Measurements from ENCODE around the gene DGKQ. TPM values are rescaled to one million over a fixed set of nuclear protein-coding genes. Genes with fewer than 3 reads are reported as not detected.

DGKQ gene
- total and polyA plus RNA-seq, 2 of the 8 experiments (the other 6 are each of a cell fraction or from before 2014, with no cell fraction given) = 7.3 to 9.7 TPM

- no peak for FAIRE-seq
- no peaks in the 10 kb centered on the region for H3K9me3 ChIP-seq (ENCODE audit: insufficient read depth in 2 of 2, low read depth in 1 of 2, low read length in 1 of 2)
- H3K27ac ChIP-seq (ENCODE audit: low read depth, low read length) = no peak overlapping the region
- no peak overlapping the region for H3K4ac ChIP-seq (replicated peaks; ENCODE audit: insufficient read length, low read depth, low read length)
- peaks cover 18% of the 10 kb centered on the region; the same call in 1 of the 2 replicates for H3K23me2 ChIP-seq (ENCODE audit: low read depth, low read length)
- no peak overlapping the region for H3K18ac ChIP-seq (ENCODE audit: extremely low read depth, low read length)
- DNase-seq (ENCODE audit: low read depth in 1 of 2, low spot score in 2 of 2) = no peak
- no peaks in the 10 kb centered on the region for H3K36me3 ChIP-seq (ENCODE audit: control insufficient read depth in 2 of 4, insufficient read depth in 4 of 4, low read length in 3 of 4)
- H2BK12ac ChIP-seq (ENCODE audit: low read depth, low read length) = no peak overlapping the region
- no peak overlapping the region for H2AFZ ChIP-seq (ENCODE audit: low read length)
- H3K27me3 ChIP-seq (replicated peaks in 1 of 4; ENCODE audit: control insufficient read depth in 3 of 4, extremely low read depth in 1 of 4, insufficient read depth in 3 of 4, low read length in 3 of 4) = peaks cover 21 to 42% (median 38%) of the 10 kb centered on the region in 4 experiments
- peaks cover 3 to 20% of the 10 kb centered on the region in 2 experiments for H4K20me1 ChIP-seq (replicated peaks in 1 of 2; ENCODE audit: control insufficient read depth in 1 of 2, insufficient read depth in 2 of 2, low read length in 2 of 2)
- no peak overlapping the region for H3K14ac ChIP-seq (ENCODE audit: insufficient read length)
- 2% methylated on average over 15 of the region's 69 CpGs; no CpG with 5 or more reads in 1 of the 2 experiments for WGBS, 2 experiments (ENCODE audit: extremely low coverage in 1 of 2, insufficient coverage in 1 of 2, insufficient read length in 1 of 2, insufficient replicate concordance in 2 of 2, low coverage in 1 of 2, low lambda C conversion rate in 2 of 2, missing lambda C conversion rate in 1 of 2)
- no peak overlapping the region for H2BK5ac ChIP-seq (ENCODE audit: low read depth, low read length)
- POLR2A ChIA-PET (ENCODE audit: partially characterized antibody) = no interaction called here
- no peak overlapping the region for H2AK5ac ChIP-seq (ENCODE audit: low read depth, low read length)
- no peak overlapping the region for H3K23ac ChIP-seq (ENCODE audit: insufficient read length)
- H3K56ac ChIP-seq (replicated peaks; ENCODE audit: insufficient read length, low read depth, low read length) = no peak overlapping the region
- H2BK15ac ChIP-seq (ENCODE audit: low read length) = no peak overlapping the region
- H2BK120ac ChIP-seq (replicated peaks; ENCODE audit: low read depth, low read length) = no peak overlapping the region
- CTCF ChIA-PET (ENCODE audit: partially characterized antibody) = interaction anchor here (1.0 kb wide), 1 partner anchor 39 kb away, joined by 3 read pairs; no protein-coding TSS in a partner anchor
- peaks cover 0 to 14% (median 10%) of the 10 kb centered on the region in 4 experiments; a peak in 6 of 7 replicates for H3K4me1 ChIP-seq (replicated peaks in 1 of 4; ENCODE audit: control insufficient read depth in 3 of 4, insufficient read depth in 4 of 4, low read length in 3 of 4)
- H3K9ac ChIP-seq (replicated peaks in 1 of 4; ENCODE audit: extremely low read depth in 1 of 4, low read depth in 3 of 4, low read length in 3 of 4) = peak overlapping the region in 1 of 4 experiments; percentile 44; a peak in 1 of 7 replicates
- no peaks in the 10 kb centered on the region for H3K79me2 ChIP-seq (ENCODE audit: control insufficient read depth in 1 of 2, insufficient read depth in 2 of 2, low read length in 2 of 2)
- H3K4me3 ChIP-seq (ENCODE audit: extremely low read depth in 1 of 4, insufficient read depth in 2 of 4, low read depth in 3 of 4, low read length in 4 of 4) = peak overlapping the region; percentile 35 to 72 (median 36); a peak in 6 of 8 replicates
- 0 out of 2 replicates have a peak overlapping the region, but pooled peaks have one; percentile 71 for H4K8ac ChIP-seq (ENCODE audit: extremely low read depth, insufficient read depth, low read length)
- peaks cover 2% of the 10 kb centered on the region; the same call in 1 of the 2 replicates for H3K79me1 ChIP-seq (ENCODE audit: low read depth, low read length)
- H3K4me2 ChIP-seq (ENCODE audit: insufficient read depth in 1 of 2, low read depth in 2 of 2, low read length in 2 of 2) = peak overlapping the region; percentile 48 to 70; a peak in 3 of 4 replicates
- no peak overlapping the region for H2BK20ac ChIP-seq (ENCODE audit: low read length)
- H4K91ac ChIP-seq (replicated peaks; ENCODE audit: insufficient read length, low read length) = no peak overlapping the region
- no peak overlapping the region for H4K5ac ChIP-seq (ENCODE audit: insufficient read length, low read depth, low read length)
- TF ChIP-seq ASH2L (IDR thresholded peaks at IDR 0.05; ENCODE audit: low read length) = no peak
- TF ChIP-seq RBBP5 (IDR thresholded peaks at IDR 0.05; ENCODE audit: borderline replicate concordance, low read depth, low read length) = no peak
- TF ChIP-seq CREB1 (IDR thresholded peaks at IDR 0.05) = 0 out of 2 replicates have a peak, but pooled peaks have one; percentile 41
- no peak for TF ChIP-seq SP2 (IDR thresholded peaks at IDR 0.05; ENCODE audit: low read length)
- TF ChIP-seq CTBP2 (IDR thresholded peaks at IDR 0.05; ENCODE audit: borderline replicate concordance, insufficient read depth, insufficient read length, low read length) = no peak
- TF ChIP-seq KDM4A (IDR thresholded peaks at IDR 0.05; ENCODE audit: low read depth, low read length, severe bottlenecking) = peak; percentile 46
- no peak for TF ChIP-seq CHD2 (IDR thresholded peaks at IDR 0.05; ENCODE audit: low read length)
- no peak for TF ChIP-seq NANOG (IDR thresholded peaks at IDR 0.05; ENCODE audit: insufficient read depth, low read depth, low read length, poor library complexity, severe bottlenecking)
- peak; percentile 36; the same call in 1 of the 2 replicates for TF ChIP-seq MAX (IDR thresholded peaks at IDR 0.05)
- no peak for TF ChIP-seq SIRT6 (IDR thresholded peaks at IDR 0.05; ENCODE audit: low read length)
- 0 out of 2 replicates have a peak, but pooled peaks have one; percentile 15 for TF ChIP-seq E2F6 (IDR thresholded peaks at IDR 0.05)
Measured at GRCh38 chr4:1012034-1012739, 38.8 kb upstream of the DGKQ start.

All from H1 (cell line).